Kidney (tissue), 14 donors: Measurements from ENCODE around the gene NUP35. TPM values are rescaled to one million over a fixed set of nuclear protein-coding genes. Genes with fewer than 3 reads are reported as not detected.
"Not testable (repeated sequence)": the region's sequence is repeated elsewhere in the genome, so short reads cannot be mapped to it uniquely, and the experiment has no call there.

Experiments
- DNase-seq, 5 donors: peaks; one replicate each; pipeline ENCODE4 v3.0.0-alpha.2; 2013 to 2020
- FAIRE-seq: peaks from 2 replicates; lab custom pipeline; 2012; peaks lifted over from hg19 to GRCh38; lab: Jason Lieb, UNC
- H3K27ac ChIP-seq, 2 donors: one replicate each; pipeline ENCODE4 v1.7.0; 2013; ENCODE audit warnings: low read depth in 2 of 2, low read length in 2 of 2, inconsistent platforms in 1 of 2
- H3K27me3 ChIP-seq: one replicate; pipeline ENCODE4 v1.7.1; 2013; ENCODE audit warnings: low read length, inconsistent platforms; ENCODE audit not compliant: control insufficient read depth, insufficient read depth
- H3K36me3 ChIP-seq, 3 donors: one replicate each; pipeline versions ENCODE4 v1.7.0 to v1.7.1; 2013; ENCODE audit warnings: low read length in 3 of 3, control low read depth in 1 of 3, inconsistent platforms in 1 of 3; ENCODE audit not compliant: insufficient read depth in 3 of 3, control insufficient read depth in 2 of 3
- H3K4me1 ChIP-seq, 3 donors: one replicate each; pipeline versions ENCODE4 v1.7.0 to v1.7.1; 2013; ENCODE audit warnings: low read length in 3 of 3, inconsistent platforms in 1 of 3, low read depth in 1 of 3; ENCODE audit not compliant: control insufficient read depth in 2 of 3, insufficient read depth in 2 of 3
- H3K4me3 ChIP-seq, 3 donors: one replicate each; pipeline versions ENCODE4 v1.7.0 to v1.8.1; 2013; ENCODE audit warnings: low read length in 3 of 3, control low read depth in 1 of 3, inconsistent platforms in 1 of 3
- H3K9ac ChIP-seq, 3 donors: one replicate each; pipeline versions ENCODE4 v1.7.0 to v1.7.1; 2013; ENCODE audit warnings: low read length in 3 of 3, control low read depth in 1 of 3, inconsistent platforms in 1 of 3
- H3K9me3 ChIP-seq, 3 donors: one replicate each; pipeline versions ENCODE4 v1.7.0 to v1.7.1; 2013; ENCODE audit warnings: low read length in 3 of 3, control low read depth in 1 of 3, inconsistent platforms in 1 of 3; ENCODE audit not compliant: control insufficient read depth in 2 of 3, insufficient read depth in 1 of 3
- intact Hi-C: fragments of 100-400 bp; cut with DNase I; formaldehyde crosslinking; loops from one replicate; pipeline ENCODE4 v1.11.1; 2022
- polyA plus RNA-seq: library from polyadenylated mRNA; stranded (reverse); fragments of 350-450 nt; fragmentation: Illumina TruSeq; extraction: RNeasy Lipid Tissue Mini Kit (QIAGEN cat#74804); gene quantifications from one replicate; pipeline ENCODE4 v1.2.3, GENCODE V29; 2014; ENCODE audit warnings: low read depth, low replicate concordance; ENCODE audit not compliant: insufficient read depth
- total RNA-seq: library from RNA; stranded (reverse); fragmentation: NEBNext Ultra II Directional; extraction: Animal tissue kit (Norgen Biotek cat#: 25700); gene quantifications from one replicate; pipeline ENCODE4 v1.2.1, GENCODE V29; 2021
- TF ChIP-seq, protein P1 (sequence below): IDR thresholded peaks from 3 replicates; pipeline ENCODE4 v1.5.1; 2012; ENCODE audit warnings: mild to moderate bottlenecking, moderate library complexity, borderline replicate concordance; ENCODE audit not compliant: insufficient read depth; ENCODE audit errors: extremely low read depth
- donor health status: control.
- donor health status: control.
- donor health status: control.
- donor health status: control.
- donor health status: control.
- donor health status: DM: yes; HTN: yes; CAD: no.
- donor health status: Normal renal cell carcinoma (clear cell type).

Gene NUP35
- total and polyA plus RNA-seq, 2 donors from 2014 or later: 12.3 to 17.9 TPM

GRCh38 chr2:183148955-183149354 is 24.7 kb downstream of the NUP35 start:
- Histone ChIP-seq H3K4me3 (no peak overlapping the region), H3K27me3 (no peaks in the 10 kb centered on the region), H3K9ac (no peak overlapping the region), H3K36me3 (no peaks in the 10 kb centered on the region), H3K27ac (no peak overlapping the region), H3K4me1 (no peaks in the 10 kb centered on the region), H3K9me3 (peaks cover 0 to 4% (median 0%) of the 10 kb centered on the region in 3 donors)
- TF ChIP-seq, protein P1, sequence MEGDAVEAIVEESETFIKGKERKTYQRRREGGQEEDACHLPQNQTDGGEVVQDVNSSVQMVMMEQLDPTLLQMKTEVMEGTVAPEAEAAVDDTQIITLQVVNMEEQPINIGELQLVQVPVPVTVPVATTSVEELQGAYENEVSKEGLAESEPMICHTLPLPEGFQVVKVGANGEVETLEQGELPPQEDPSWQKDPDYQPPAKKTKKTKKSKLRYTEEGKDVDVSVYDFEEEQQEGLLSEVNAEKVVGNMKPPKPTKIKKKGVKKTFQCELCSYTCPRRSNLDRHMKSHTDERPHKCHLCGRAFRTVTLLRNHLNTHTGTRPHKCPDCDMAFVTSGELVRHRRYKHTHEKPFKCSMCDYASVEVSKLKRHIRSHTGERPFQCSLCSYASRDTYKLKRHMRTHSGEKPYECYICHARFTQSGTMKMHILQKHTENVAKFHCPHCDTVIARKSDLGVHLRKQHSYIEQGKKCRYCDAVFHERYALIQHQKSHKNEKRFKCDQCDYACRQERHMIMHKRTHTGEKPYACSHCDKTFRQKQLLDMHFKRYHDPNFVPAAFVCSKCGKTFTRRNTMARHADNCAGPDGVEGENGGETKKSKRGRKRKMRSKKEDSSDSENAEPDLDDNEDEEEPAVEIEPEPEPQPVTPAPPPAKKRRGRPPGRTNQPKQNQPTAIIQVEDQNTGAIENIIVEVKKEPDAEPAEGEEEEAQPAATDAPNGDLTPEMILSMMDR: no peak
- no peak for DNase-seq
- intact Hi-C loops: no loop called here
- peak; percentile 73 for FAIRE-seq

- no peak overlapping the region for H3K27ac ChIP-seq
- TF ChIP-seq, protein P1: no peak
- H3K4me1 ChIP-seq: no peaks in the 10 kb centered on the region
- H3K36me3 ChIP-seq: no peaks in the 10 kb centered on the region
- FAIRE-seq (no peak), DNase-seq (no peak)
- H3K9ac ChIP-seq: no peak overlapping the region
- no peaks in the 10 kb centered on the region for H3K9me3 ChIP-seq
- no peaks in the 10 kb centered on the region for H3K27me3 ChIP-seq
- intact Hi-C loops: no loop called here
- H3K4me3 ChIP-seq: no peak overlapping the region
Observed at GRCh38 chr2:183149489-183149888, 25.2 kb downstream of the NUP35 start.

- intact Hi-C loops, FAIRE-seq: not testable (repeated sequence)
Observed at GRCh38 chr2:183152280-183152679, 28.0 kb downstream of the NUP35 start.

GRCh38 chr2:183153967-183154366 is 29.7 kb downstream of the NUP35 start:
- FAIRE-seq (no peak), DNase-seq (no peak)
- H3K9ac ChIP-seq: no peak overlapping the region
- no peaks in the 10 kb centered on the region for H3K36me3 ChIP-seq
- no peaks in the 10 kb centered on the region for H3K9me3 ChIP-seq
- H3K27ac ChIP-seq: no peak overlapping the region
- TF ChIP-seq, protein P1: no peak
- no peaks in the 10 kb centered on the region for H3K27me3 ChIP-seq
- no peaks in the 10 kb centered on the region for H3K4me1 ChIP-seq
- intact Hi-C loops: no loop called here
- H3K4me3 ChIP-seq: no peak overlapping the region

More at GRCh38 chr2:183152280-183152679, 28.0 kb downstream of the NUP35 start:
- not testable (repeated sequence) for H3K36me3 ChIP-seq, H3K9me3 ChIP-seq, H3K27ac ChIP-seq, H3K4me1 ChIP-seq, H3K9ac ChIP-seq, H3K4me3 ChIP-seq, DNase-seq, H3K27me3 ChIP-seq

DNA sequence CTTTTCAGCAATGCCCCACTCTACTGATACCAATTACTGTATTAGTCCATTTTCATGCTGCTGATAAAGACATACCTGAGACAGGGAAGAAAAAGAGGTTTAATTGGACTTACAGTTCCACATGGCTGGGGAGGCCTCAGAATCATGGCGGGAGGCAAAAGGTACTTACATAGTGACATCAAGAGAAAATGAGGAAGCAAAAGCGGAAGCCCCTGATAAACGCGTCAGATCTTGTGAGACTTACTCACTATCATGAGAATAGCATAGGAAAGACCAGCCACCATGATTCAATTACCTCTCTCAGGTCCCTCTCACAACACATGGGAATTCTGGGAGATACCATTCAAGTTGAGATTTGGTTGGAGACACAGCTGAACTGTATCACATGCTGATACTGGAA is 30.5 kb downstream of the NUP35 start:
- DNase-seq, H3K9ac ChIP-seq, H3K4me3 ChIP-seq, intact Hi-C loops, H3K4me1 ChIP-seq, H3K27me3 ChIP-seq, H3K9me3 ChIP-seq, H3K36me3 ChIP-seq, H3K27ac ChIP-seq, FAIRE-seq: not testable (repeated sequence)
